ENCODE results near the gene PFDN4. TPM values are rescaled to one million over a fixed set of nuclear protein-coding genes. Genes with fewer than 3 reads are reported as not detected.

The PFDN4 gene
- total RNA-seq, 1 donor from 2014 or later: 26.8 TPM

DNA sequence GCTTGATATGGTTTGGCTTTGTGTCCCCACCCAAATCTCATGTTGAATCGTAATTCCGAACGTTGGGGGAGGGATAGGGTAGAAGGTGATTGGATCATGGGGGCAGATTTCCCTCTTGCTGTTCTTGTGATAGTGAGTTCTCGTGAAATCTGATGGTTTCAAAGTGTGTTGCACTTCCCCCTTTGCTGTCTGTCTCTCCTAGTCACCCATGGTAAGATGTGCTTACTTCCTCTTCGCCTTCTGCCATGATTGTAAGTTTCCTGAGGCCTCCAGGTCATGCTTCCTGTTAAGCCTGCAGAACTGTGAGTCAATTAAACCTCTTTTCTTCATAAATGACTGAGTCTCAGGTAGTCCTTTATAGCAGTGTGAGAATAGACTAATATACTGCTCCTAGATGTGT, 19.9 kb downstream of the PFDN4 start:
- Mint-ChIP-seq H3K4me3 (ENCODE audit: low read depth) (no peak overlapping the region), H3K4me1 (ENCODE audit: low read depth) (no peaks in the 10 kb centered on the region), H3K9me3 (ENCODE audit: low read depth) (no peaks in the 10 kb centered on the region), H3K27me3 (peaks cover 6% of the 10 kb centered on the region), H3K27ac (no peak overlapping the region), H3K36me3 (ENCODE audit: insufficient read depth) (no peaks in the 10 kb centered on the region)
- no peak for DNase-seq (ENCODE audit: low spot score, unreplicated experiment)
- TF ChIP-seq CTCF (IDR thresholded peaks at IDR 0.05; ENCODE audit: unreplicated experiment): no peak

GRCh38 chr20:54228841-54229240, 21.0 kb downstream of the PFDN4 start:
- no peak for TF ChIP-seq CTCF (IDR thresholded peaks at IDR 0.05; ENCODE audit: unreplicated experiment)
- no peaks in the 10 kb centered on the region for H3K36me3 Mint-ChIP-seq (ENCODE audit: insufficient read depth)
- no peak overlapping the region for H3K27ac Mint-ChIP-seq
- H3K4me3 Mint-ChIP-seq (ENCODE audit: low read depth): no peak overlapping the region
- no peak for DNase-seq (ENCODE audit: low spot score, unreplicated experiment)
- H3K9me3 Mint-ChIP-seq (ENCODE audit: low read depth): no peaks in the 10 kb centered on the region
- peaks cover 4% of the 10 kb centered on the region for H3K27me3 Mint-ChIP-seq
- H3K4me1 Mint-ChIP-seq (ENCODE audit: low read depth): no peaks in the 10 kb centered on the region

GRCh38 chr20:54229566-54230160, 21.8 kb downstream of the PFDN4 start:
- Mint-ChIP-seq H3K27me3 (no peaks in the 10 kb centered on the region), H3K9me3 (ENCODE audit: low read depth) (no peaks in the 10 kb centered on the region), H3K4me1 (ENCODE audit: low read depth) (no peaks in the 10 kb centered on the region), H3K4me3 (ENCODE audit: low read depth) (no peak overlapping the region), H3K36me3 (ENCODE audit: insufficient read depth) (no peaks in the 10 kb centered on the region), H3K27ac (no peak overlapping the region)
- TF ChIP-seq CTCF (IDR thresholded peaks at IDR 0.05; ENCODE audit: unreplicated experiment): no peak
- no peak for DNase-seq (ENCODE audit: low spot score, unreplicated experiment)

- Mint-ChIP-seq H3K27ac (no peak overlapping the region), H3K27me3 (no peaks in the 10 kb centered on the region), H3K9me3 (ENCODE audit: low read depth) (no peaks in the 10 kb centered on the region), H3K4me1 (ENCODE audit: low read depth) (no peaks in the 10 kb centered on the region), H3K4me3 (ENCODE audit: low read depth) (no peak overlapping the region), H3K36me3 (ENCODE audit: insufficient read depth) (no peaks in the 10 kb centered on the region)
- no peak for DNase-seq (ENCODE audit: low spot score, unreplicated experiment)
- no peak for TF ChIP-seq CTCF (IDR thresholded peaks at IDR 0.05; ENCODE audit: unreplicated experiment)
Measured at GRCh38 chr20:54231036-54231435, 23.1 kb downstream of the PFDN4 start.

DNA sequence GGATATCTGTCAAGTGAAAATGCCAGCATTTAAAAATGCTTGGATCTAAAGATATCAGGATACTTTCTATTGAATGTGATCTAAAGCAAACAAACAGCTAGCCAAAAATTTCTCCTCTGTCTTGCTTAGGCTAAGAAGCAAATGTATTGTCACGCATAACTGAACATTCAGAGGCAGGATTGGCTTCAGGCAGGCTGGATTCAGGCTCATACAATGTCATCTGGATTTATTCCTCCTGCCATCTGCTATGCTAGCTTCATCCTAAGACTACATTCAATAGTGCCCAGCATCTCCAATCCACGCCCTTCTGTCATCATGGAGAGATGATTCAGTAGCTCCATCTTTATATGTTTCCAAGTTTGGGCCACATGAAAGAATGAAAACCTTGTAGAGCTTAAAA, 27.1 kb downstream of the PFDN4 start:
- Mint-ChIP-seq H3K9me3 (ENCODE audit: low read depth) (no peaks in the 10 kb centered on the region), H3K27me3 (no peaks in the 10 kb centered on the region), H3K4me3 (ENCODE audit: low read depth) (no peak overlapping the region), H3K27ac (no peak overlapping the region), H3K4me1 (ENCODE audit: low read depth) (peaks cover 2% of the 10 kb centered on the region), H3K36me3 (ENCODE audit: insufficient read depth) (no peaks in the 10 kb centered on the region)
- no peak for TF ChIP-seq CTCF (IDR thresholded peaks at IDR 0.05; ENCODE audit: unreplicated experiment)
- no peak for DNase-seq (ENCODE audit: low spot score, unreplicated experiment)
